SH-SY5Y (cell line): Measurements from ENCODE around the gene DUSP23.

Experiments
- GATA2 ChIP-seq: IDR thresholded peaks from 2 replicates; pipeline ENCODE4 v1.6.1; 2011; ENCODE audit warnings: mild to moderate bottlenecking, low read depth, low read length
- GATA3 ChIP-seq: IDR thresholded peaks from 2 replicates; pipeline ENCODE4 v1.6.1; 2011; ENCODE audit warnings: low read depth, mild to moderate bottlenecking, low read length, moderate library complexity

GRCh38 chr1:159800177-159800930 lies 19.6 kb downstream of the DUSP23 start:
- TF ChIP-seq GATA2 = no peak
- TF ChIP-seq GATA3 = no peak
